A673 (cell line): ENCODE measurements around the gene NPY4R2.
"Not testable (repeated sequence)": the region's sequence is repeated elsewhere in the genome, so short reads cannot be mapped to it uniquely, and the experiment has no call there.

Experiments used
- CTCF ChIP-seq: fragments of 300-800, 200-600 bp; sonication (generic); conservative IDR thresholded peaks from 2 replicates; pipeline ENCODE4 v1.5.1; 2017; ENCODE audit warnings: low read depth, mild to moderate bottlenecking, antibody characterized with exemption, low read length, moderate library complexity, mixed read lengths
- EZH2 ChIP-seq: fragments of 200-600 bp; sonication (generic); IDR thresholded peaks from 2 replicates; pipeline ENCODE4 v1.6.1; 2017; ENCODE audit warnings: borderline replicate concordance, low read depth, mild to moderate bottlenecking, mixed read lengths, antibody characterized with exemption, low read length; ENCODE audit not compliant: poor library complexity, severe bottlenecking

- not testable (repeated sequence) for TF ChIP-seq CTCF, EZH2
These were observed 25.8 kb upstream of the NPY4R2 start for GRCh38 chr10:47892494-47893261.
